ENCODE measurements around the gene ADPRHL1.

DNA sequence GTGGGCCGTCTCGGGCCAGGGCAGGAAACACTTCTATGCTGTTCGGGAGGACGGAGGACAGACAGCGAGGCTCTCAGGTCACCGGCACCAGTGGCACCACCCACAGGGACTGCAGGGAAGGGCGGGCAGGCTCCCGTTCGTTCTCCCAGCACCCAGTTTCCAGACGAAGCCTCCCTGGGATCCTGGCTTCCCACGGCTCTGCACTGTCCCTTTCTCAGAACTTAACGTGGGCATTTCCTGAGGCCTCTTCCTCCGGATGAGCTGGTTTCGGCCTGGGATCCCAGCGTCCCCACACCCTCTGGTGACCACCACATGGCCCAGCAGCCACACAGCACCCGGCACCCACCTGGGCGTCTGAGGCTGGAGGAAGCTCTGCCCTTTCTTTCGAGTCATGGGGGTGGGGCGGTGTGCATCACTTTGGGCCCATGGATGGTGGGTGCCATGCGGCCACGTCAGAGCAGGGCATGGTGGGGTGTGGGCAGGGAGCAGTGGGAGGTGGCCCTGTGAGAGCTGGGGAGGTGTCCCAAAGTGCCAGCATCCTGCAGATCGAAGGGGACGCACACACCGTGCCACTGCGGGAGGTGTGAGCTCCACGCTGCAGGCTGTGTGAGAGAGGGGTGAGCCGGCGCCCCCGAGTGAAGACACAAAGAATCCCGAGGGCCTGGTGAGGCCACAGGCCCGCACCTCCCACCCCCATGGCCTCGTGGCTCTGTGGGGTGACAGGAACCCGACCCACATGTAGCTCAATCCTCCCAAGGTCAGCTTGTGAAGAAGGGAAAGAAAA, 50.6 kb downstream of the ADPRHL1 start:
- TF ChIP-seq, protein P1, sequence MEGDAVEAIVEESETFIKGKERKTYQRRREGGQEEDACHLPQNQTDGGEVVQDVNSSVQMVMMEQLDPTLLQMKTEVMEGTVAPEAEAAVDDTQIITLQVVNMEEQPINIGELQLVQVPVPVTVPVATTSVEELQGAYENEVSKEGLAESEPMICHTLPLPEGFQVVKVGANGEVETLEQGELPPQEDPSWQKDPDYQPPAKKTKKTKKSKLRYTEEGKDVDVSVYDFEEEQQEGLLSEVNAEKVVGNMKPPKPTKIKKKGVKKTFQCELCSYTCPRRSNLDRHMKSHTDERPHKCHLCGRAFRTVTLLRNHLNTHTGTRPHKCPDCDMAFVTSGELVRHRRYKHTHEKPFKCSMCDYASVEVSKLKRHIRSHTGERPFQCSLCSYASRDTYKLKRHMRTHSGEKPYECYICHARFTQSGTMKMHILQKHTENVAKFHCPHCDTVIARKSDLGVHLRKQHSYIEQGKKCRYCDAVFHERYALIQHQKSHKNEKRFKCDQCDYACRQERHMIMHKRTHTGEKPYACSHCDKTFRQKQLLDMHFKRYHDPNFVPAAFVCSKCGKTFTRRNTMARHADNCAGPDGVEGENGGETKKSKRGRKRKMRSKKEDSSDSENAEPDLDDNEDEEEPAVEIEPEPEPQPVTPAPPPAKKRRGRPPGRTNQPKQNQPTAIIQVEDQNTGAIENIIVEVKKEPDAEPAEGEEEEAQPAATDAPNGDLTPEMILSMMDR (conservative IDR thresholded peaks at IDR 0.05 in 1 of 2, IDR thresholded peaks at IDR 0.05 in 1 of 2; ENCODE audit: extremely low read depth in 1 of 2, insufficient read depth in 1 of 2, low read depth in 1 of 2, low read length in 2 of 2), result no peak
- no peak for TF ChIP-seq EZH2 (IDR thresholded peaks at IDR 0.05; ENCODE audit: borderline replicate concordance, low read length)
